Measurements from ENCODE around the gene NLN. TPM values are rescaled to one million over a fixed set of nuclear protein-coding genes. Genes with fewer than 3 reads are reported as not detected.

NLN gene
- total and polyA plus RNA-seq, 2 of the 13 experiments (the other 11 are each of a cell fraction or from before 2014, with no cell fraction given), result 11.9 to 36.7 TPM

GRCh38 chr5:65811004-65811403 lies 89.0 kb downstream of the NLN start (continued):
- peak; percentile 37; the same call in 1 of the 2 replicates for TF ChIP-seq CEBPB (IDR thresholded peaks at IDR 0.05; ENCODE audit: borderline replicate concordance, low read depth, low read length)

GRCh38 chr5:65811885-65812284 lies 89.9 kb downstream of the NLN start:
- FAIRE-seq (no peak), ATAC-seq (no peak), DNase-seq (ENCODE audit: low spot score) (no peak)
- Histone ChIP-seq H3K9ac (ENCODE audit: insufficient read depth, low read depth, low read length) (no peak overlapping the region), H4K20me1 (ENCODE audit: insufficient read depth, low read length) (no peaks in the 10 kb centered on the region), H3K4me3 (replicated peaks in 1 of 3; ENCODE audit: insufficient read depth in 1 of 3, low read depth in 2 of 3, low read length in 3 of 3) (no peak overlapping the region), H3K27ac (ENCODE audit: extremely low read length, insufficient read depth, low read length) (no peak overlapping the region), H3K9me3 (ENCODE audit: low read length) (no peaks in the 10 kb centered on the region), H2AFZ (ENCODE audit: low read length) (no peak overlapping the region), H3K79me2 (ENCODE audit: insufficient read depth, low read length) (no peaks in the 10 kb centered on the region), H3K27me3 (ENCODE audit: control insufficient read depth in 1 of 2, insufficient read depth in 2 of 2, low read length in 2 of 2) (no peaks in the 10 kb centered on the region), H3K4me1 (ENCODE audit: insufficient read depth, low read length) (no peaks in the 10 kb centered on the region), H3K36me3 (replicated peaks in 1 of 2; ENCODE audit: control insufficient read depth in 1 of 2, insufficient read depth in 2 of 2, low read length in 2 of 2) (peaks cover 3 to 21% of the 10 kb centered on the region in 2 experiments; a peak in 4 of 5 replicates), H3K4me2 (ENCODE audit: low read depth, low read length) (no peak overlapping the region)
- WGBS (ENCODE audit: low lambda C conversion rate), result 100% methylated on average over 3 of the region's 3 CpGs
- in situ Hi-C loops (cut with HindIII; ENCODE audit: extremely low pct_ligation_motif_present, low pct_unique_long_range_greater_than_20kb) (no loop called here), intact Hi-C loops (cut with micrococcal nuclease; ENCODE audit: unreplicated experiment) (no loop called here)
- BruUV-seq (replicated peaks), result no TSS peak
- CTCF ChIA-PET (ENCODE audit: low intra/inter-chr PET ratio, low total read pairs), result no interaction called here
- TF ChIP-seq GABPA (IDR thresholded peaks at IDR 0.05; ENCODE audit: low read depth, low read length) (no peak), GABPA (CRISPR knock-in tag; IDR thresholded peaks at IDR 0.05; ENCODE audit: low read depth) (no peak), ZNF382 (CRISPR knock-in tag; IDR thresholded peaks at IDR 0.05; ENCODE audit: borderline replicate concordance) (no peak), ZNF747 (CRISPR knock-in tag; IDR thresholded peaks at IDR 0.05; ENCODE audit: borderline replicate concordance) (no peak)
- POLR2A ChIA-PET, result no interaction called here

GRCh38 chr5:65812648-65813047 lies 90.6 kb downstream of the NLN start:
- no peak overlapping the region for H3K4me2 ChIP-seq (ENCODE audit: low read depth, low read length)
- H3K36me3 ChIP-seq (replicated peaks in 1 of 2; ENCODE audit: control insufficient read depth in 1 of 2, insufficient read depth in 2 of 2, low read length in 2 of 2), result peaks cover 3 to 21% of the 10 kb centered on the region in 2 experiments; a peak in 4 of 5 replicates
- no peak for DNase-seq (ENCODE audit: low spot score)
- no peak overlapping the region for H3K4me3 ChIP-seq (replicated peaks in 1 of 3; ENCODE audit: insufficient read depth in 1 of 3, low read depth in 2 of 3, low read length in 3 of 3)
- no peak for ATAC-seq
- H3K9me3 ChIP-seq (ENCODE audit: low read length), result no peaks in the 10 kb centered on the region
- POLR2A ChIA-PET, result no interaction called here
- H3K79me2 ChIP-seq (ENCODE audit: insufficient read depth, low read length), result no peaks in the 10 kb centered on the region
- no peak overlapping the region for H3K27ac ChIP-seq (ENCODE audit: extremely low read length, insufficient read depth, low read length)
- intact Hi-C loops (cut with micrococcal nuclease; ENCODE audit: unreplicated experiment), result no loop called here
- no peak for FAIRE-seq
- no peak overlapping the region for H3K9ac ChIP-seq (ENCODE audit: insufficient read depth, low read depth, low read length)
- no peaks in the 10 kb centered on the region for H4K20me1 ChIP-seq (ENCODE audit: insufficient read depth, low read length)
- WGBS (ENCODE audit: low lambda C conversion rate), result 94% methylated on average over 2 of the region's 2 CpGs
- in situ Hi-C loops (cut with HindIII; ENCODE audit: extremely low pct_ligation_motif_present, low pct_unique_long_range_greater_than_20kb), result no loop called here
- no peaks in the 10 kb centered on the region for H3K4me1 ChIP-seq (ENCODE audit: insufficient read depth, low read length)
- CTCF ChIA-PET (ENCODE audit: low intra/inter-chr PET ratio, low total read pairs), result no interaction called here
- BruUV-seq (replicated peaks), result no TSS peak
- no peaks in the 10 kb centered on the region for H3K27me3 ChIP-seq (ENCODE audit: control insufficient read depth in 1 of 2, insufficient read depth in 2 of 2, low read length in 2 of 2)
- no peak overlapping the region for H2AFZ ChIP-seq (ENCODE audit: low read length)
- TF ChIP-seq, protein P1, sequence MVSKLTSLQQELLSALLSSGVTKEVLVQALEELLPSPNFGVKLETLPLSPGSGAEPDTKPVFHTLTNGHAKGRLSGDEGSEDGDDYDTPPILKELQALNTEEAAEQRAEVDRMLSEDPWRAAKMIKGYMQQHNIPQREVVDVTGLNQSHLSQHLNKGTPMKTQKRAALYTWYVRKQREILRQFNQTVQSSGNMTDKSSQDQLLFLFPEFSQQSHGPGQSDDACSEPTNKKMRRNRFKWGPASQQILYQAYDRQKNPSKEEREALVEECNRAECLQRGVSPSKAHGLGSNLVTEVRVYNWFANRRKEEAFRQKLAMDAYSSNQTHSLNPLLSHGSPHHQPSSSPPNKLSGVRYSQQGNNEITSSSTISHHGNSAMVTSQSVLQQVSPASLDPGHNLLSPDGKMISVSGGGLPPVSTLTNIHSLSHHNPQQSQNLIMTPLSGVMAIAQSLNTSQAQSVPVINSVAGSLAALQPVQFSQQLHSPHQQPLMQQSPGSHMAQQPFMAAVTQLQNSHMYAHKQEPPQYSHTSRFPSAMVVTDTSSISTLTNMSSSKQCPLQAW (CRISPR knock-in tag; IDR thresholded peaks at IDR 0.05), result no peak
- no peak for TF ChIP-seq ZNF883 (CRISPR knock-in tag; IDR thresholded peaks at IDR 0.05; ENCODE audit: not compliant biosample characterization)
- TF ChIP-seq ZNF891 (CRISPR knock-in tag; IDR thresholded peaks at IDR 0.05), result no peak
- no peak for TF ChIP-seq NFE2L1 (CRISPR knock-in tag; IDR thresholded peaks at IDR 0.05; ENCODE audit: borderline replicate concordance)
- TF ChIP-seq SRF (IDR thresholded peaks at IDR 0.05; ENCODE audit: low read depth, low read length), result no peak
- TF ChIP-seq CBX1 (IDR thresholded peaks at IDR 0.05; ENCODE audit: low read depth), result no peak
- no peak for TF ChIP-seq SP4 (CRISPR knock-in tag; IDR thresholded peaks at IDR 0.05)
- TF ChIP-seq, protein P2, sequence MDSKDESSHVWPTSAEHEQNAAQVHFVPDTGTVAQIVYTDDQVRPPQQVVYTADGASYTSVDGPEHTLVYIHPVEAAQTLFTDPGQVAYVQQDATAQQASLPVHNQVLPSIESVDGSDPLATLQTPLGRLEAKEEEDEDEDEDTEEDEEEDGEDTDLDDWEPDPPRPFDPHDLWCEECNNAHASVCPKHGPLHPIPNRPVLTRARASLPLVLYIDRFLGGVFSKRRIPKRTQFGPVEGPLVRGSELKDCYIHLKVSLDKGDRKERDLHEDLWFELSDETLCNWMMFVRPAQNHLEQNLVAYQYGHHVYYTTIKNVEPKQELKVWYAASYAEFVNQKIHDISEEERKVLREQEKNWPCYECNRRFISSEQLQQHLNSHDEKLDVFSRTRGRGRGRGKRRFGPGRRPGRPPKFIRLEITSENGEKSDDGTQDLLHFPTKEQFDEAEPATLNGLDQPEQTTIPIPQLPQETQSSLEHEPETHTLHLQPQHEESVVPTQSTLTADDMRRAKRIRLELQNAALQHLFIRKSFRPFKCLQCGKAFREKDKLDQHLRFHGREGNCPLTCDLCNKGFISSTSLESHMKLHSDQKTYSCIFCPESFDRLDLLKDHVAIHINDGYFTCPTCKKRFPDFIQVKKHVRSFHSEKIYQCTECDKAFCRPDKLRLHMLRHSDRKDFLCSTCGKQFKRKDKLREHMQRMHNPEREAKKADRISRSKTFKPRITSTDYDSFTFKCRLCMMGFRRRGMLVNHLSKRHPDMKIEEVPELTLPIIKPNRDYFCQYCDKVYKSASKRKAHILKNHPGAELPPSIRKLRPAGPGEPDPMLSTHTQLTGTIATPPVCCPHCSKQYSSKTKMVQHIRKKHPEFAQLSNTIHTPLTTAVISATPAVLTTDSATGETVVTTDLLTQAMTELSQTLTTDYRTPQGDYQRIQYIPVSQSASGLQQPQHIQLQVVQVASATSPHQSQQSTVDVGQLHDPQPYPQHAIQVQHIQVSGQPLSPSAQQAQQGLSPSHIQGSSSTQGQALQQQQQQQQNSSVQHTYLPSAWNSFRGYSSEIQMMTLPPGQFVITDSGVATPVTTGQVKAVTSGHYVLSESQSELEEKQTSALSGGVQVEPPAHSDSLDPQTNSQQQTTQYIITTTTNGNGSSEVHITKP (CRISPR knock-in tag; IDR thresholded peaks at IDR 0.05; ENCODE audit: low read depth), result no peak
- TF ChIP-seq ZNF564 (CRISPR knock-in tag; IDR thresholded peaks at IDR 0.05), result no peak

Data from HepG2 (cell line).